PC-3 (cell line): ENCODE data around the gene NDUFA11. TPM values are rescaled to one million over a fixed set of nuclear protein-coding genes. Genes with fewer than 3 reads are reported as not detected.

Source experiments
- ATAC-seq: fragments of 200-7000 bp; cut with Tn5 transposase; 2 replicates; pipeline ENCODE4 v1.9.1; 2020; ENCODE audit warnings: mild to moderate bottlenecking, moderate library complexity
- BruUV-seq: library from RNA; stranded (reverse); fragments of 400-500 nt; replicated peaks from 2 replicates; lab custom pipeline; 2021; lab: Mats Ljungman, UMichigan
- CTCF ChIA-PET: fragments of 300-600 bp; sonication (Branson Sonifier 250); formaldehyde crosslinking; loops from one replicate; lab custom pipeline; 2022; ENCODE audit warnings: antibody characterized with exemption; lab: Charles Lee
- POLR2A ChIA-PET: fragments of 300-600 bp; sonication (Branson Sonifier 250); formaldehyde crosslinking; loops from one replicate; lab custom pipeline; 2022; ENCODE audit warnings: antibody characterized with exemption; ENCODE audit not compliant: unreplicated experiment; lab: Charles Lee
- DNase-seq: peaks from one replicate; pipeline ENCODE4 v3.0.0-alpha.2; 2015
- H2AFZ ChIP-seq: fragments of 300-600 bp; sonication (generic); 2 replicates; pipeline ENCODE4 v1.6.0; 2016; ENCODE audit warnings: antibody characterized with exemption, low read length
- H3F3A ChIP-seq: fragments of 300-600 bp; sonication (generic); one replicate; pipeline ENCODE4 v1.6.0; 2017; ENCODE audit warnings: antibody characterized with exemption, low read length, control low read depth, mild to moderate bottlenecking; ENCODE audit not compliant: unreplicated experiment
- H3K27ac ChIP-seq: fragments of 300-600 bp; sonication (generic); 2 replicates; pipeline ENCODE4 v1.5.1; 2016; ENCODE audit warnings: mild to moderate bottlenecking, low read length
- H3K27me3 ChIP-seq: fragments of 300-600 bp; sonication (generic); 2 replicates; pipeline ENCODE4 v1.6.1; 2016; ENCODE audit warnings: low read length, mixed read lengths
- H3K36me3 ChIP-seq: fragments of 300-600 bp; sonication (generic); 2 replicates; pipeline ENCODE4 v1.6.1; 2016; ENCODE audit warnings: low read depth, mixed run types, low read length, mixed read lengths
- H3K4me1 ChIP-seq: fragments of 300-600 bp; sonication (generic); 2 replicates; pipeline ENCODE4 v1.5.1; 2016; ENCODE audit warnings: low read length; ENCODE audit not compliant: insufficient read depth
- H3K4me2 ChIP-seq: fragments of 300-600 bp; sonication (generic); 2 replicates; pipeline ENCODE4 v1.6.0; 2016; ENCODE audit warnings: low read length
- H3K4me3 ChIP-seq: fragments of 300-600 bp; sonication (generic); 2 replicates; pipeline ENCODE4 v1.5.1; 2016; ENCODE audit warnings: mild to moderate bottlenecking, low read length, mixed read lengths
- H3K79me2 ChIP-seq: fragments of 300-600 bp; sonication (generic); 2 replicates; pipeline ENCODE4 v1.6.1; 2017; ENCODE audit warnings: low read length, mixed read lengths
- H3K9ac ChIP-seq: fragments of 300-600 bp; sonication (generic); 2 replicates; pipeline ENCODE4 v1.6.0; 2016; ENCODE audit warnings: mild to moderate bottlenecking, low read length
- H3K9me2 ChIP-seq: fragments of 300-600 bp; sonication (generic); replicated peaks from 2 replicates; pipeline ENCODE4 v1.6.1; 2016; ENCODE audit warnings: mixed run types, low read length, mixed read lengths
- H3K9me3 ChIP-seq: fragments of 300-600 bp; sonication (generic); 2 replicates; pipeline ENCODE4 v1.6.1; 2016; ENCODE audit warnings: low read length, mixed read lengths
- H4K20me1 ChIP-seq: fragments of 300-600 bp; sonication (generic); 2 replicates; pipeline ENCODE4 v1.6.1; 2016; ENCODE audit warnings: low read length, mixed read lengths
- EZH2 ChIP-seq: fragments of 300-600 bp; sonication (generic); IDR thresholded peaks from one replicate; pipeline ENCODE4 v1.6.1; 2017; ENCODE audit warnings: antibody characterized with exemption, mild to moderate bottlenecking, low read length; ENCODE audit not compliant: unreplicated experiment
- EZH2phosphoT487 ChIP-seq: fragments of 300-600 bp; sonication (generic); IDR thresholded peaks from 2 replicates; pipeline ENCODE4 v1.6.1; 2018; ENCODE audit warnings: mild to moderate bottlenecking, antibody characterized with exemption, low read length, borderline replicate concordance
- intact Hi-C: fragments of 100-400 bp; cut with micrococcal nuclease; formaldehyde crosslinking; loops from 2 replicates; pipeline ENCODE4 v1.9.0; 2023
- total RNA-seq: library from RNA; depleted of rRNA; stranded (reverse); fragments of >200 nt; gene quantifications from 2 replicates; pipeline ENCODE4 v1.2.3, GENCODE V29; 2014
- TF ChIP-seq, protein P1 (sequence below): fragments of 300-600 bp; sonication (generic); conservative IDR thresholded peaks from 2 replicates; pipeline ENCODE4 v1.5.1; 2017; ENCODE audit warnings: antibody characterized with exemption, low read depth, mild to moderate bottlenecking, low read length

NDUFA11 gene
- total RNA-seq, 1 experiment from 2014 or later = 669 TPM

DNA sequence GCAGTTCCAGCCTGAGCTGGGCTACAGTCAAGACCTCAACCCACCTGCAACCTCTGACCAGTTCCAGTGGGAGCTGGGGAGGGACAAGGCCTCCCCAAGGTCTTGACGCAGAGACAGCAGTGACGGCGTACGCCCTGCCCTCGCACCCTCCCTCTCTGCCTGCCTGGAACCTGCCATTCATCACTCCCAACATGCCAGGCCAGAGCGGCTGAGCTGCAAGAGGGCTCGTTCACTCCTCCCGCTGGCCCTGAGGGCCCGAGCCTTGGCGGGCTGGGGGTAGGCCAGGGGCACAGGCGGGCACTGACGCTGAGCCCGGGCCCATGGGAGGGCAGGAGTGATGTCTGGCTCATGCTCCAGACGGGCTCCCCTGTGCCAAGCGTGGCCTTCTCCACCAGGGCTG is 8.2 kb downstream of the NDUFA11 start:
- no peaks in the 10 kb centered on the region for H3K4me1 ChIP-seq
- peaks cover 14% of the 10 kb centered on the region; the same call in 1 of the 2 replicates for H3K36me3 ChIP-seq
- H3F3A ChIP-seq = no peaks in the 10 kb centered on the region
- no peaks in the 10 kb centered on the region for H3K27me3 ChIP-seq
- peaks cover 17% of the 10 kb centered on the region for H4K20me1 ChIP-seq
- intact Hi-C loops = no loop called here
- H3K79me2 ChIP-seq = peaks cover 27% of the 10 kb centered on the region
- no peaks in the 10 kb centered on the region for H3K9me3 ChIP-seq
- H3K4me2 ChIP-seq = no peak overlapping the region
- no peak overlapping the region for H2AFZ ChIP-seq
- CTCF ChIA-PET = no interaction called here
- POLR2A ChIA-PET = no interaction called here
- ATAC-seq (no peak), DNase-seq (no peak)
- H3K9ac ChIP-seq = no peak overlapping the region
- TF ChIP-seq, protein P1, sequence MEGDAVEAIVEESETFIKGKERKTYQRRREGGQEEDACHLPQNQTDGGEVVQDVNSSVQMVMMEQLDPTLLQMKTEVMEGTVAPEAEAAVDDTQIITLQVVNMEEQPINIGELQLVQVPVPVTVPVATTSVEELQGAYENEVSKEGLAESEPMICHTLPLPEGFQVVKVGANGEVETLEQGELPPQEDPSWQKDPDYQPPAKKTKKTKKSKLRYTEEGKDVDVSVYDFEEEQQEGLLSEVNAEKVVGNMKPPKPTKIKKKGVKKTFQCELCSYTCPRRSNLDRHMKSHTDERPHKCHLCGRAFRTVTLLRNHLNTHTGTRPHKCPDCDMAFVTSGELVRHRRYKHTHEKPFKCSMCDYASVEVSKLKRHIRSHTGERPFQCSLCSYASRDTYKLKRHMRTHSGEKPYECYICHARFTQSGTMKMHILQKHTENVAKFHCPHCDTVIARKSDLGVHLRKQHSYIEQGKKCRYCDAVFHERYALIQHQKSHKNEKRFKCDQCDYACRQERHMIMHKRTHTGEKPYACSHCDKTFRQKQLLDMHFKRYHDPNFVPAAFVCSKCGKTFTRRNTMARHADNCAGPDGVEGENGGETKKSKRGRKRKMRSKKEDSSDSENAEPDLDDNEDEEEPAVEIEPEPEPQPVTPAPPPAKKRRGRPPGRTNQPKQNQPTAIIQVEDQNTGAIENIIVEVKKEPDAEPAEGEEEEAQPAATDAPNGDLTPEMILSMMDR = no peak
- TF ChIP-seq EZH2phosphoT487 (no peak), EZH2 (no peak)
- no peaks in the 10 kb centered on the region for H3K9me2 ChIP-seq
- no peak overlapping the region for H3K4me3 ChIP-seq
- BruUV-seq = no TSS peak
- H3K27ac ChIP-seq = no peak overlapping the region

DNA sequence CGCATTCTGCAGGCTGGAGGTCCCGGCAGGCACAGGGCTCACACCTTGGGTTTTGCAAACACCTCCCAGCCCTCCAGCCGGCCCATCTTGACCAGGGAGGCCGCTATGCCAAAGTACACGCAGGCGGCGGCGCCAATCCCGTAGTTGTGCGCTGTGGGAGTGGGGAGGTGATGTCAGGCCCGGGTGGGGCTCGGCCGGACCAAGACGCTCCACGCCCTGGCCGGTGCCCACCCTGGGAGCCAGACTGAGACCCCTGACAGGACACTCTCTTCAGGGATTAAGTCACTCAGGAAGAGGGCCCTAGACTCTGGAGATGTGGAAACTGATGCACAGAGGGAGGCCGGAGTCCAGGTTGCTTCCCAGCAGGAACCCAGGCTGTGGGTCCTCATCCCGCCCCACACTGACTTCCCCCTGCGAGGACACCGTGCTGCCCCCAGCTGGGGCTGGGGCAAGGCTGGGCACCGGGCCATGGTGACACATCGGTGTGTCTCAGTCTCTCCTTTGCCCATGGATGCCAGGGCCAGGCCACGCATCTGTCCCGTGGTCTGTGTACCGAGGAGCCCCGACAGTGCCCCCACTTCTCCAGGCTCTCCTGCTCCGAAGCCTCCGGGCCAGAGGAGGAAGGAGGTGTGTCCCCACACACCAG is 8.8 kb downstream of the NDUFA11 start:
- peaks cover 21% of the 10 kb centered on the region for H3K79me2 ChIP-seq
- H3K36me3 ChIP-seq = peaks cover 8% of the 10 kb centered on the region; the same call in 1 of the 2 replicates
- H4K20me1 ChIP-seq = peaks cover 12% of the 10 kb centered on the region; the same call in 1 of the 2 replicates
- ATAC-seq = no peak
- TF ChIP-seq EZH2phosphoT487 (no peak), EZH2 (no peak)
- TF ChIP-seq, protein P1 = no peak
- no peak overlapping the region for H3K9ac ChIP-seq
- H3F3A ChIP-seq = no peaks in the 10 kb centered on the region
- no peak overlapping the region for H3K4me2 ChIP-seq
- no peak overlapping the region for H3K27ac ChIP-seq
- H3K27me3 ChIP-seq = no peaks in the 10 kb centered on the region
- intact Hi-C loops = loop anchor here (5.0 kb wide), 1 partner anchor 73 kb away; no protein-coding TSS in a partner anchor
- no peak overlapping the region for H3K4me3 ChIP-seq
- no peak for DNase-seq
- ChIA-PET CTCF (no interaction called here), POLR2A (no interaction called here)
- no TSS peak for BruUV-seq
- H3K4me1 ChIP-seq = no peaks in the 10 kb centered on the region
- no peaks in the 10 kb centered on the region for H3K9me2 ChIP-seq
- no peak overlapping the region for H2AFZ ChIP-seq
- H3K9me3 ChIP-seq = no peaks in the 10 kb centered on the region
